Fibroblast of skin of left biceps (primary cell): ENCODE measurements around the gene SGMS1.

ENCODE experiments used
- DNase-seq, 2 experiments: peaks; one replicate each; pipeline ENCODE4 v3.0.0-alpha.2; 2013; ENCODE audit warnings: low read depth in 2 of 2

SGMS1 gene

GRCh38 chr10:50538555-50539398 is 85.0 kb downstream of the SGMS1 start:
- no peak for DNase-seq

- no peak for DNase-seq
Observed at GRCh38 chr10:50536617-50537240, 87.0 kb downstream of the SGMS1 start.

GRCh38 chr10:50534748-50535376 is 88.9 kb downstream of the SGMS1 start:
- DNase-seq = peak; percentile 18 to 28

GRCh38 chr10:50533296-50533695 is 90.5 kb downstream of the SGMS1 start:
- no peak for DNase-seq

- DNase-seq = no peak
Observed at GRCh38 chr10:50531388-50532077, 92.2 kb downstream of the SGMS1 start.

- no peak for DNase-seq
Observed at GRCh38 chr10:50529660-50530059, 94.1 kb downstream of the SGMS1 start.

GRCh38 chr10:50528206-50528605 is 95.5 kb downstream of the SGMS1 start:
- DNase-seq = no peak

GRCh38 chr10:50527442-50528043 is 96.2 kb downstream of the SGMS1 start:
- DNase-seq = no peak

- DNase-seq = no peak
Observed at GRCh38 chr10:50526185-50526584, 97.6 kb downstream of the SGMS1 start.

GRCh38 chr10:50523357-50523756 is 100.4 kb downstream of the SGMS1 start:
- DNase-seq = no peak

GRCh38 chr10:50522908-50523307 is 100.8 kb downstream of the SGMS1 start:
- DNase-seq = no peak

GRCh38 chr10:50520115-50520514 is 103.6 kb downstream of the SGMS1 start:
- no peak for DNase-seq

- no peak for DNase-seq
Observed at GRCh38 chr10:50517626-50518025, 106.1 kb downstream of the SGMS1 start.

- DNase-seq = no peak
Observed at GRCh38 chr10:50516171-50516570, 107.6 kb downstream of the SGMS1 start.

GRCh38 chr10:50515420-50515819 is 108.3 kb downstream of the SGMS1 start:
- DNase-seq = no peak

- no peak for DNase-seq
Observed at GRCh38 chr10:50514995-50515394, 108.8 kb downstream of the SGMS1 start.

GRCh38 chr10:50513956-50514355 is 109.8 kb downstream of the SGMS1 start:
- no peak for DNase-seq

GRCh38 chr10:50512743-50513416 is 110.9 kb downstream of the SGMS1 start:
- no peak for DNase-seq

GRCh38 chr10:50512214-50512595 is 111.6 kb downstream of the SGMS1 start:
- DNase-seq = no peak

- DNase-seq = no peak
Observed at GRCh38 chr10:50511492-50512213, 112.1 kb downstream of the SGMS1 start.
